NCI-H1105 treated with DMSO at 0.1 percent for 48 hours (cell line): ENCODE measurements around the gene EHBP1.

Source experiments
- DNase-seq: peaks from one replicate; lab custom pipeline; 2025; lab: John Stamatoyannopoulos, UW

Gene EHBP1

GRCh38 chr2:62822549-62822948, 117.0 kb downstream of the EHBP1 start:
- no peak for DNase-seq

GRCh38 chr2:62824388-62824787, 118.9 kb downstream of the EHBP1 start:
- DNase-seq: no peak

- no peak for DNase-seq
Measured at GRCh38 chr2:62826141-62826540, 120.6 kb downstream of the EHBP1 start.

- DNase-seq: no peak
Measured at GRCh38 chr2:62826953-62827675, 121.6 kb downstream of the EHBP1 start.

- DNase-seq: no peak
Measured at GRCh38 chr2:62831729-62832128, 126.2 kb downstream of the EHBP1 start.

- no peak for DNase-seq
Measured at GRCh38 chr2:62844311-62845090, 139.0 kb downstream of the EHBP1 start.

- DNase-seq: no peak
Measured at GRCh38 chr2:62845256-62845655, 139.7 kb downstream of the EHBP1 start.

GRCh38 chr2:62852254-62852653, 146.7 kb downstream of the EHBP1 start:
- DNase-seq: no peak

GRCh38 chr2:62854600-62855514, 149.3 kb downstream of the EHBP1 start:
- no peak for DNase-seq

- no peak for DNase-seq
Measured at GRCh38 chr2:62856228-62857040, 150.9 kb downstream of the EHBP1 start.

- DNase-seq: no peak
Measured at GRCh38 chr2:62857139-62857931, 151.8 kb downstream of the EHBP1 start.

GRCh38 chr2:62858231-62858832, 152.8 kb downstream of the EHBP1 start:
- no peak for DNase-seq

- DNase-seq: no peak
Measured at GRCh38 chr2:62868947-62869346, 163.4 kb downstream of the EHBP1 start.

GRCh38 chr2:62870966-62871365, 165.5 kb downstream of the EHBP1 start:
- no peak for DNase-seq

GRCh38 chr2:62871506-62871905, 166.0 kb downstream of the EHBP1 start:
- DNase-seq: no peak

- DNase-seq: no peak
Measured at GRCh38 chr2:62873603-62874002, 168.1 kb downstream of the EHBP1 start.

GRCh38 chr2:62874881-62875383, 169.4 kb downstream of the EHBP1 start:
- no peak for DNase-seq

- DNase-seq: no peak
Measured at GRCh38 chr2:62881162-62881795, 175.8 kb downstream of the EHBP1 start.

- no peak for DNase-seq
Measured at GRCh38 chr2:62883629-62884028, 178.1 kb downstream of the EHBP1 start.

GRCh38 chr2:62884086-62884485, 178.6 kb downstream of the EHBP1 start:
- no peak for DNase-seq
